Superior temporal gyrus (tissue), 1 donor: Measurements from ENCODE around the gene SND1.

ENCODE experiments used
- DNase-seq: peaks from one replicate; pipeline ENCODE4 v3.0.0-alpha.2; 2016; ENCODE audit errors: extremely low spot score

Gene SND1

GRCh38 chr7:127932076-127932475 is 280.1 kb downstream of the SND1 start:
- DNase-seq: no peak

GRCh38 chr7:127932496-127932895 is 280.5 kb downstream of the SND1 start:
- DNase-seq: no peak

GRCh38 chr7:127933146-127933545 is 281.2 kb downstream of the SND1 start:
- peak; percentile 63 for DNase-seq

GRCh38 chr7:127934711-127935110 is 282.7 kb downstream of the SND1 start:
- no peak for DNase-seq

- DNase-seq: no peak
Measured at GRCh38 chr7:127935847-127936376, 283.9 kb downstream of the SND1 start.

- DNase-seq: no peak
Measured at GRCh38 chr7:127937066-127937680, 285.2 kb downstream of the SND1 start.

- DNase-seq: peak; percentile 55
Measured at GRCh38 chr7:127938588-127938987, 286.6 kb downstream of the SND1 start.

- DNase-seq: no peak
Measured at GRCh38 chr7:127940381-127941160, 288.6 kb downstream of the SND1 start.

GRCh38 chr7:127941476-127942210 is 289.6 kb downstream of the SND1 start:
- DNase-seq: peak; percentile 67

GRCh38 chr7:127943541-127944521 is 291.8 kb downstream of the SND1 start:
- peak; percentile 94 for DNase-seq

GRCh38 chr7:127946111-127946510 is 294.1 kb downstream of the SND1 start:
- no peak for DNase-seq

- DNase-seq: no peak
Measured at GRCh38 chr7:127946847-127947246, 294.9 kb downstream of the SND1 start.

GRCh38 chr7:127948312-127948711 is 296.3 kb downstream of the SND1 start:
- no peak for DNase-seq

GRCh38 chr7:127948930-127949329 is 296.9 kb downstream of the SND1 start:
- DNase-seq: no peak

GRCh38 chr7:127949769-127950222 is 297.8 kb downstream of the SND1 start:
- DNase-seq: no peak

GRCh38 chr7:127950233-127950935 is 298.4 kb downstream of the SND1 start:
- no peak for DNase-seq

- DNase-seq: no peak
Measured at GRCh38 chr7:127953423-127954356, 301.7 kb downstream of the SND1 start.

GRCh38 chr7:127954357-127954748 is 302.4 kb downstream of the SND1 start:
- DNase-seq: no peak

GRCh38 chr7:127955051-127955531 is 303.1 kb downstream of the SND1 start:
- DNase-seq: peak; percentile 64
